GM18502 (cell line): ENCODE data around the gene LRRC70.
"Not testable (repeated sequence)": the region's sequence is repeated elsewhere in the genome, so short reads cannot be mapped to it uniquely, and the experiment has no call there.

Source experiments
- ATAC-seq: cut with Tn5 transposase; IDR thresholded peaks from one replicate; pipeline ENCODE4 v1.9.1; 2021; ENCODE audit warnings: mild to moderate bottlenecking; ENCODE audit not compliant: unreplicated experiment, poor library complexity

Gene LRRC70, protein sequence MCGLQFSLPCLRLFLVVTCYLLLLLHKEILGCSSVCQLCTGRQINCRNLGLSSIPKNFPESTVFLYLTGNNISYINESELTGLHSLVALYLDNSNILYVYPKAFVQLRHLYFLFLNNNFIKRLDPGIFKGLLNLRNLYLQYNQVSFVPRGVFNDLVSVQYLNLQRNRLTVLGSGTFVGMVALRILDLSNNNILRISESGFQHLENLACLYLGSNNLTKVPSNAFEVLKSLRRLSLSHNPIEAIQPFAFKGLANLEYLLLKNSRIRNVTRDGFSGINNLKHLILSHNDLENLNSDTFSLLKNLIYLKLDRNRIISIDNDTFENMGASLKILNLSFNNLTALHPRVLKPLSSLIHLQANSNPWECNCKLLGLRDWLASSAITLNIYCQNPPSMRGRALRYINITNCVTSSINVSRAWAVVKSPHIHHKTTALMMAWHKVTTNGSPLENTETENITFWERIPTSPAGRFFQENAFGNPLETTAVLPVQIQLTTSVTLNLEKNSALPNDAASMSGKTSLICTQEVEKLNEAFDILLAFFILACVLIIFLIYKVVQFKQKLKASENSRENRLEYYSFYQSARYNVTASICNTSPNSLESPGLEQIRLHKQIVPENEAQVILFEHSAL

GRCh38 chr5:62578540-62578939 lies at the start of gene LRRC70:
Gene LRRC70, plus strand, starts transcription at chr5:62578819. Its CDS starts 620 bp downstream, at chr5:62579439.
- peak; percentile 89 for ATAC-seq

DNA sequence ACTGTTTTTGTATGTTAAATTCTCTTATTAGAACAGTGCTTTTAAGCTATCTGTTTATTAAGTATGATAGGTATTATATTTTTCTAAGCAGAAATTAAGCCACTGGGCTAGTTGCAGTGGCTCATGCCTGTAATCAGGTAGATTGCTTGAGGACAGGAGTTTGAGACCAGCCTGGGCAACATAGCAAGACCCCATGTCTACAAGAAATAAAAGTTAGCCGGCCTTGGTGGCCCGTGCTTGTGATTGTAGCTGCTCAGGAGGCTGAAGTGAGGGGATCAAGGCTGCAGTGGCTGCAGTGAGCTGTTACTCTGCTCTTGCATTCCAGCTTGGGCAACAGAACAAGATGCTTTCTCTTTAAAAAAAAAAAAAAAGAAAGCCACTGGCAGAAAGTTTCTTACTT lies 45.0 kb upstream of the LRRC70 start:
- no peak for ATAC-seq

DNA sequence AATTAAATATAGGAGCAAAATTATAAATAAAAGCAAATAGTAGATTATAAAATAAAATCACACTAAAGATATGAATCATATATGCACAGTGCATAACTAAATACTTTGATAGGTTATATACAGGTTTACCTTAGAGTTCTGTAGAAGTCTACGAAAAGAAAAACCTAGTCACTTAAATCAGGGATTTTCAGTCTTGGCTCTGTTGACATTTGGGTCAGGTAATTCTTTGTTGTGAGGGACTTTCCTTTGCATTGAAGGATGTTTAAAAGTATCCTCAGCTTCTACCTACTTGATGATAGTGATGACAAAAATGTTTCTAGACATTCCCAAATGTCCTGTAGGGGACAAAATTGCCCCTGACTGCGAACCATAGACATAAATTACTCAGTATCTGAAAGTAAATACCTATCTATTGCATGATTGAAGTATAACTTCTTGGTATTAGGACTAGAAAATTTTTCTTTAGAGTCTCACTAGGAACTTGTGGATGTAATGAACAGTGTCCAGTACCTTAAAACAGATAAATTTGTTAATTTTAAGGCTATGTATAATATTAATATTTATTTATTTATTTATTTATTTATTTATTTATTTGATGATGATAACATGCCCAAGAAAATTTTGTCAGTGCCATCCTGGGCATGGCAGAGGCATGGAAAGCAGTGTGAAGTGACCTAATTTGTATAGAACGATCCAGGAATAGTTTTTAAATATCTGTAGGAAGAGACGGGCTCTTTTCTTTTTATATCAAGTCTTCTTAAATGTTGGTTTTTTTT lies 44.0 kb upstream of the LRRC70 start:
- no peak for ATAC-seq

- no peak for ATAC-seq
These were observed 42.4 kb upstream of the LRRC70 start for GRCh38 chr5:62536232-62536631.

GRCh38 chr5:62536783-62537182 lies 41.8 kb upstream of the LRRC70 start:
- ATAC-seq, result no peak

- peak; percentile 72 for ATAC-seq
These were observed 40.3 kb upstream of the LRRC70 start for GRCh38 chr5:62538017-62538942.

DNA sequence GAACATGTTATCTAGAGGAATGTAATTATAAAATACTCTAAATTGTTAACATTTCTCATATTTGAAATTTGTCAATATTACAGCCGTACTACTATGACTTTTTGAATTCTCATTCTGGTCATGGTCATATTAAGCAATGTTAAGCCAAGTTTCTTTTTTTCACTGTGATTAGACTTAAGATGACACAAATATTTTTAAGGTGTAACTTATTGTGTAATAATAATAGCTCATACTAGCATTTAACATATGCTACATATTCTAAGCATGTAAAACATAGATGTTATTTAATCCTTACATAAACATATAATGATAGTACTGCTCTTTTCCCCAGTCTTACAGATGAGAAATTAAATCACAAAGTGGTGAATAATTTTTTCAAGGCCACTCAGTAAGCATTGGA lies 35.9 kb upstream of the LRRC70 start:
- no peak for ATAC-seq

DNA sequence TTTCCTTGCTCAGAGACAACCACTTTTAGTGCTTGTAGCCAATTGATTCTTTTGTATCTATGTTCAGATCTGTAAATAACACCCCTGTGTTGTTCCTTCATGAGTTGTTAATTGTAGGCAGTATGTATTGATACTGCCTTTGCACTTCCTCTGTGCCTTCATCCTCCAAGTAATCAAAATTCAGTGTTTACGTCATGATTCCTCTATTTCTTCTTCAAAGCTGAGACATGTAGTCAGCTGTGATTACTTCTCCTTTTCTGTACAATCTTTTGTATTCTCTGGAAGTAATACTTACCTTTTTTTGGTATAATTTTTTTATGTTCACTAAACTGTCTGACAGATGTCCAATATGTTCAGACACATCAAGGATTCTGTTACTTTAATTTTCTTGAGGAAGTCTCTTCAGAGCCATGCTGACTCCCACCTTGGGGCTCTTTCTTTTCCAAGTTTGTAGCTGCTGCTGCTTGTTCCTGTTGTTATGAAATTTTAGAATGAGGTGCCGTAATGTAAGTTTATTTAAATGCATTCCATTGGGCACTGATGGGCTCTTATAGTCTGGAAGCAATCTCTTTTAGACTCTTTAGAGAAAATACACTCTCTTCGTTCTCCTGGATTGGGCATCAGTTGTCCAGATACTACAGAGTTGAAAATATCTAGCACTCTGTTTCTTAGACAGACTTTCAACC lies 30.5 kb upstream of the LRRC70 start:
- no peak for ATAC-seq

DNA sequence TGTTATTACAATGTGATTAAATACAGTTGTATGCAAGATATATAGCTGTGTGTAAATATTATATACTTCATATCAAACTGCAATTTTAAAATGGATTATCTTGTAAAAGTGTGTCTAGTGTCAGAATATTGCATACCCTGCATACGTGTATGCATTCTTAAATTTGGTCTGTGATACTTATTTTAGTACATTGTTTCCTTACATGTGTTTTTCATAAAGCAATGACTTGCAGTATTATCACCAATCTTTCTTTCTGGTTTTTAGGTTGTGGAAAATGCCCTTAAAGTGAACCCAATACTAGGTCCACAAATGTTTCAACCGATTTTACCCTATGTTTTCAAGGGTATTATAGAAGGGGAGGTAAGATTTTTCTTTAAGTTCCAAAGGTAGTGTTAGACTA lies 28.5 kb upstream of the LRRC70 start:
- ATAC-seq, result no peak

GRCh38 chr5:62555930-62556329 lies 22.7 kb upstream of the LRRC70 start:
- no peak for ATAC-seq

DNA sequence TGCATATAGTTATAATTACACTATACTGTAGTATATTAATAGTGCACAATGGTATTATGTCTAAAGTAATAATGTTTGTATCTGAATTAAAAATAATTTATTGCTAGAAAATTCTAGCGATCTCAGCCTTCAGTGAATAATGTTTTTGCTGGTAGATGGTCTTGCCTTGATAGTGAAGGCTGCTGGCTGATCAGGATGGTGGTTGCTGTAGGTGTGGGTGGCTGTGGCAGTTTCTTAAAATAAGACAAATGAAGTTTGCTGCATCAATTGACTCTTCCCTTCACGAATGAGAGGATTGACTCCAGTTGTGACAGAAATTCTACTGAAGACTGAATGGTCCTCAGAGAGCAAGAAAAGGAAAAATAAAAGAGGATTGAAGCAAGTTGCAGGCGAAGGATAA lies 19.7 kb upstream of the LRRC70 start:
- ATAC-seq, result no peak

- no peak for ATAC-seq
These were observed 17.8 kb upstream of the LRRC70 start for GRCh38 chr5:62560786-62561185.

DNA sequence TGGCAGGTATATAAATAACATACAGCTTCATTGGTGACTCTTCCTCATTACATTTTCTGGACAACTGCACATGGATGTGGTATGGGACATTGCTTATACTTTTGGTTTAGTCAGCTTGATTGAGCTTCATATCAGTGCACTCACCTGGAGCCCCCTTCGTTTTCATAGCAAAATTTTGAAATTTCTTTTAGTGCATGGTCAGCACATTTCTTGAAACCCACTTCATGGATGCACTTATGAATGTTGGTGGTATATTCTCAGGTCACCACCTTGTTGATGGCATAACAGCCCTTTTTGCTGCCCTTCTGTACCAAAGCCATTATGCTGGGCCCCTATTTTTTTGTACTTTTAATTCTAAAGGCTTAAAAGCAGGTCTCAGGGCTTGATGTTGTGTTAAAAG lies 16.7 kb upstream of the LRRC70 start:
- ATAC-seq, result no peak

DNA sequence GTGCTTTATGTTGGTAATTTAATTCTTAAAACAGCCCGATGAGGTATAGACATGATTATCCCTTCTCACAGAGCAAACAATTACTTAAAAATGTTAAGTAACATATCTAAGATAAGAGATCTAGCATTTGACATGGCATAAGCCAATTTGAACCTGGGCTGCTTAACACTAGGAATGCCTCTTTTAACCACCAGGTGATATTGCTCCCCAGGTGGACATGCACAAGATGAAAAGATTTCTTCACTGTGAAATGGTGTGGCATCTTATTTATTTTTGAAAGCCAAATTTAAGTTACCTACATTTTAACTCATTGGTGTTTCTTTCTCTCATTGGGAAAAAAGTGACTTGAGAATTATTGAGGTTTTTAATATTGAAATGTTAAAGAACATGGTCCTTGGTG lies 15.8 kb upstream of the LRRC70 start:
- no peak for ATAC-seq

DNA sequence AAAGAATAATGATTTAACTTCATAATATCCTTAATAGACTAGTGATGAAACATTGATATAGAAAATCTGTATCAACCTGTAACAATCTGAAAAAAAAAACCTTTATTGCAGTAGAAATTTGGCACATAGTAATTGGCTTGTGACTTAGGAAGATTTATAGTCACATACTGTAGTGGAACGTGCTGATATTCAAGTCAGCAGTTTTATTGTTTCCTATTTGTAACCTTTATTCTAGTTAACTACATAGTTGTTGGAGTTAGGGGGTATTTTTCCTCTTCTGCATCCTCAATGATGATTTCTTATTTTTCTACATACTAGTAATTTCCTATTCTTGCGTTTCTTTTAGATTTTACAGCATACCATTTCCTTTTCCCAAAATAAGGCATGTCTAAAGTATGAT lies 14.5 kb upstream of the LRRC70 start:
- ATAC-seq, result no peak

- ATAC-seq, result not testable (repeated sequence)
These were observed 12.9 kb upstream of the LRRC70 start for GRCh38 chr5:62565740-62566139.

GRCh38 chr5:62568143-62568542 lies 10.5 kb upstream of the LRRC70 start:
- ATAC-seq, result no peak

DNA sequence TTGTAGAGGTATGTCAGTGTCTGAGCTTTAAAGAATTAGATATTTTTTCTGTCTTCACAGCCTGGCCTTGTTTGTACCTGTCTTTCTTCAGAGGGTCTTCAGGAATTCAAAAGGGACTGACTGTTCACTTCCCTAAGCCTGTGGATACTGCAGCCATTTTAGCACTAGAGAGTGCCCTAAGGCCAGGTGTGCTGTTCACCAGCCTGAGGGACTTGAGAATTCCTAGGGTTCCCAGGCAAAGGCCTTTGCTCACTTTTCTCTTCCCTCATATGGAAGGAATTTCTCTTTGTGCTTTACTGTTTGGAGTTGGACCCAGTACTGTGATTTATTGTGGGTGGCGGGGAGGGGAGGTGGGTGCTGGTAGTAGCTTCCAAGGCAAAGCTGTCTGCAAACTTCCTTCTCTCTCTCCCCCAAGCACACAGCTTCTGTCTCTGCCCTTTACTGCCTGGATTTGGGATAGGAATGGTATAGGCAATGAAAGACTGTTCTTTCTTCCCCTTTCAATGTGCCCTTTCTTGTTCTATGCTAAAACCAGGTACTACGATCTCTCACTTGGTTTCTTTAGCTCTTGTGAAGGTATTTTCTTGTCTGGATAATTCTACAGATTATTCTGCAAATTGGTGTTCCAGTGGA lies 9.7 kb upstream of the LRRC70 start:
- no peak for ATAC-seq

- ATAC-seq, result no peak
These were observed 9.1 kb upstream of the LRRC70 start for GRCh38 chr5:62569470-62569869.
